K562 (cell line): ENCODE data around the gene BGN. TPM values are rescaled to one million over a fixed set of nuclear protein-coding genes. Genes with fewer than 3 reads are reported as not detected.

Source experiments
- FOSL1 ChIP-seq: fragments of 200-800 bp; sonication (Bioruptor generic); conservative IDR thresholded peaks from 2 replicates; pipeline ENCODE4 v1.6.1; 2016; ENCODE audit warnings: missing genetic modification characterization, missing compliant biosample characterization
- FOXM1 ChIP-seq, 2 experiments: fragments of 450-650 bp in 1 of 2; sonication (generic) in 1 of 2; formaldehyde crosslinking in 1 of 2; IDR thresholded peaks; 2 replicates each; pipeline versions ENCODE4 v1.6.1 to v1.9.0; 2017 to 2022; ENCODE audit warnings: low read depth in 2 of 2, mild to moderate bottlenecking in 2 of 2, missing genetic modification reagents in 1 of 2, moderate library complexity in 1 of 2
- HMG20A ChIP-seq: fragments of 450-650 bp; formaldehyde crosslinking; conservative IDR thresholded peaks from 2 replicates; pipeline ENCODE4 v1.4.0; 2020; ENCODE audit warnings: mild to moderate bottlenecking, mixed read lengths
- MAZ ChIP-seq, 2 experiments: fragments of 450-650 bp in 1 of 2; sonication (generic) in 1 of 2; formaldehyde crosslinking; IDR thresholded peaks in 1 of 2; conservative IDR thresholded peaks in 1 of 2; 2 replicates each; pipeline versions ENCODE4 v1.4.0 to v1.5.0; 2020; ENCODE audit warnings: mild to moderate bottlenecking in 1 of 2, missing genetic modification reagents in 1 of 2
- SMC3 ChIP-seq: conservative IDR thresholded peaks from 2 replicates; pipeline ENCODE4 v1.6.1; 2011; ENCODE audit warnings: low read depth, low read length, improper control_type of control experiment; ENCODE audit not compliant: insufficient read depth
- TCFL5 ChIP-seq: fragments of 250-450 bp; sonication (Bioruptor Pico); conservative IDR thresholded peaks from 2 replicates; pipeline ENCODE4 v1.6.1; 2021; ENCODE audit warnings: mild to moderate bottlenecking, moderate library complexity, matching md5 sums
- TRIM28 ChIP-seq: fragments of 450-650 bp; IDR thresholded peaks from 2 replicates; pipeline ENCODE4 v1.6.1; 2017
- ZNF124 ChIP-seq: sonication (generic); formaldehyde crosslinking; IDR thresholded peaks from 2 replicates; pipeline ENCODE4 v1.8.1; 2022; ENCODE audit warnings: missing genetic modification reagents
- ZNF785 ChIP-seq: fragments of 250-450 bp; sonication (Bioruptor Pico); IDR thresholded peaks from 2 replicates; pipeline ENCODE4 v1.4.0; 2020; ENCODE audit warnings: mild to moderate bottlenecking
- polyA plus RNA-seq, 8 experiments: library from polyadenylated mRNA; depleted of rRNA in 4 of 8; stranded (reverse) in 5 of 8; unstranded in 3 of 8; fragments of >200 nt; fragmentation: Nextera tagmentation in 2 of 8; fragmentation: Illumina TruSeq in 1 of 8; extraction: Ambion mirVana in 2 of 8; extraction: Trizol in 1 of 8; gene quantifications; 2 replicates each; pipeline versions ENCODE4 v1.2.1 to v1.2.3, GENCODE V29; 2011 to 2014; ENCODE audit warnings: inconsistent platforms in 1 of 8, missing spikeins in 1 of 8
- total RNA-seq, 7 experiments: library from RNA; depleted of rRNA in 6 of 7; stranded (reverse); fragments of >200 nt in 6 of 7; fragmentation: Illumina TruSeq in 2 of 7; extraction: Trizol in 2 of 7; gene quantifications; 2 replicates each; pipeline versions ENCODE4 v1.2.1 to v1.2.3, GENCODE V29; 2011 to 2021; ENCODE audit warnings: low replicate concordance in 1 of 7
- TF ChIP-seq, protein P1 (sequence below): fragments of 250-450 bp; sonication (Bioruptor Pico); IDR thresholded peaks from 2 replicates; pipeline ENCODE4 v1.4.0; 2020
- TF ChIP-seq, protein P2 (sequence below): fragments of 450-650 bp; IDR thresholded peaks from 2 replicates; pipeline ENCODE4 v1.6.1; 2016; ENCODE audit warnings: low read depth, mild to moderate bottlenecking, moderate library complexity
- TF ChIP-seq, protein P3 (sequence below), 2 experiments: fragments of 200-800 bp in 1 of 2; sonication (Bioruptor generic) in 1 of 2; sonication (generic) in 1 of 2; formaldehyde crosslinking in 1 of 2; IDR thresholded peaks in 1 of 2; conservative IDR thresholded peaks in 1 of 2; 2 replicates each; pipeline versions ENCODE4 v1.5.0 to v1.6.1; 2016 to 2020; ENCODE audit warnings: missing compliant biosample characterization in 1 of 2, missing genetic modification characterization in 1 of 2, missing genetic modification reagents in 1 of 2
- TF ChIP-seq, protein P4 (sequence below): fragments of 450-650 bp; formaldehyde crosslinking; IDR thresholded peaks from 2 replicates; pipeline ENCODE4 v1.4.0; 2020; ENCODE audit warnings: mild to moderate bottlenecking

Gene BGN
- total and polyA plus RNA-seq, 9 of the 15 experiments (the other 6 are each of a cell fraction or from before 2014, with no cell fraction given) = 0.11 TPM; not detected in 8

DNA sequence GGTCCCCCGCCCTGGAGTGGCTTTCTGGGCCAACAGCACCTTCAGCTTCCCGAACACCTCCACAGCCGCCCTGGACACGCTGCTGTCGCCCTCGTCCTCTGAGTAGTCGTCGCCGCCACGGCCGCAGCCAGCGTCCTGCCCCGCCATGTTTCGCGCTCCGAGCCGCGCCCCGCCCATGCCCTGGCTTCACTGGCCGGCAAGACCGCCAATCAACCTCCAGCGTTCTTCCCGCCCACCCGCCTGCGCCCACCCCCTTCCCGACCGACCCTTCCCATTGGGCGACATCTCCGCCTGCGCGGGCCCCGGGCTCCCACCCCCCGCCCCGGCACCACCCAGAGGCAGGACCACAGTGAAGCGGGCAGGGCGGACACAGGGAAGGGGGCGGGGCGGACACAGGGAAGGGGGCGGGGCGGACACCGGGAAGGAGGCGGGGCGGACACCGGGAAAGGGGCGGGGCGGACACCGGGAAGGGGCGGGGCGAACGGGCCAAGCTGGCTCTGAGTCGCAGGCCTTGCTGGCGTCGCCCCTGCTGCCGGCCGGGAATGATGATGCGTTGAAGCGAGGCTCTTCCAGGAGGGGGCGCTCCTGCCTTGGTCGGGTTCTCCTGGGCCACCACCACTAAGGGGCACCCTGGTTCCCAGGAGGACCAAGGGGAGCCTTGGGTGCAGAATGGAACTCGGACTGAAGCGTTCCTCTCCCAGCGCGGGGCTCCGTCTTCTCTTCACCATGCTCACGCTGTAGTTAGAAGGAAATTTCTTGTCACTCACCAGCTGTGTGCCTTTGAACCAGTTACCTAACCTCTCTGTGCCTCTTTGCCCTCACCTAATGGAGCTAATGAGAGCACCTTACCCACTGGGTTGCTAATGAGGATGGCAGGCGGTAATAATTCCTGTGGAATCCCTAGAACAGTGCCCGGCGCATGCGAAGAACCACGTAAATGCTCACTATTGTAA is 24.1 kb upstream of the BGN start, which contains the start of gene HAUS7 (continued):
- TF ChIP-seq, protein P1, sequence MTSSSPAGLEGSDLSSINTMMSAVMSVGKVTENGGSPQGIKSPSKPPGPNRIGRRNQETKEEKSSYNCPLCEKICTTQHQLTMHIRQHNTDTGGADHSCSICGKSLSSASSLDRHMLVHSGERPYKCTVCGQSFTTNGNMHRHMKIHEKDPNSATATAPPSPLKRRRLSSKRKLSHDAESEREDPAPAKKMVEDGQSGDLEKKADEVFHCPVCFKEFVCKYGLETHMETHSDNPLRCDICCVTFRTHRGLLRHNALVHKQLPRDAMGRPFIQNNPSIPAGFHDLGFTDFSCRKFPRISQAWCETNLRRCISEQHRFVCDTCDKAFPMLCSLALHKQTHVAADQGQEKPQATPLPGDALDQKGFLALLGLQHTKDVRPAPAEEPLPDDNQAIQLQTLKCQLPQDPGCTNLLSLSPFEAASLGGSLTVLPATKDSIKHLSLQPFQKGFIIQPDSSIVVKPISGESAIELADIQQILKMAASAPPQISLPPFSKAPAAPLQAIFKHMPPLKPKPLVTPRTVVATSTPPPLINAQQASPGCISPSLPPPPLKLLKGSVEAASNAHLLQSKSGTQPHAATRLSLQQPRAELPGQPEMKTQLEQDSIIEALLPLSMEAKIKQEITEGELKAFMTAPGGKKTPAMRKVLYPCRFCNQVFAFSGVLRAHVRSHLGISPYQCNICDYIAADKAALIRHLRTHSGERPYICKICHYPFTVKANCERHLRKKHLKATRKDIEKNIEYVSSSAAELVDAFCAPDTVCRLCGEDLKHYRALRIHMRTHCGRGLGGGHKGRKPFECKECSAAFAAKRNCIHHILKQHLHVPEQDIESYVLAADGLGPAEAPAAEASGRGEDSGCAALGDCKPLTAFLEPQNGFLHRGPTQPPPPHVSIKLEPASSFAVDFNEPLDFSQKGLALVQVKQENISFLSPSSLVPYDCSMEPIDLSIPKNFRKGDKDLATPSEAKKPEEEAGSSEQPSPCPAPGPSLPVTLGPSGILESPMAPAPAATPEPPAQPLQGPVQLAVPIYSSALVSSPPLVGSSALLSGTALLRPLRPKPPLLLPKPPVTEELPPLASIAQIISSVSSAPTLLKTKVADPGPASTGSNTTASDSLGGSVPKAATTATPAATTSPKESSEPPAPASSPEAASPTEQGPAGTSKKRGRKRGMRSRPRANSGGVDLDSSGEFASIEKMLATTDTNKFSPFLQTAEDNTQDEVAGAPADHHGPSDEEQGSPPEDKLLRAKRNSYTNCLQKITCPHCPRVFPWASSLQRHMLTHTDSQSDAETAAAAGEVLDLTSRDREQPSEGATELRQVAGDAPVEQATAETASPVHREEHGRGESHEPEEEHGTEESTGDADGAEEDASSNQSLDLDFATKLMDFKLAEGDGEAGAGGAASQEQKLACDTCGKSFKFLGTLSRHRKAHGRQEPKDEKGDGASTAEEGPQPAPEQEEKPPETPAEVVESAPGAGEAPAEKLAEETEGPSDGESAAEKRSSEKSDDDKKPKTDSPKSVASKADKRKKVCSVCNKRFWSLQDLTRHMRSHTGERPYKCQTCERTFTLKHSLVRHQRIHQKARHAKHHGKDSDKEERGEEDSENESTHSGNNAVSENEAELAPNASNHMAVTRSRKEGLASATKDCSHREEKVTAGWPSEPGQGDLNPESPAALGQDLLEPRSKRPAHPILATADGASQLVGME = no peak
- TF ChIP-seq, protein P2, sequence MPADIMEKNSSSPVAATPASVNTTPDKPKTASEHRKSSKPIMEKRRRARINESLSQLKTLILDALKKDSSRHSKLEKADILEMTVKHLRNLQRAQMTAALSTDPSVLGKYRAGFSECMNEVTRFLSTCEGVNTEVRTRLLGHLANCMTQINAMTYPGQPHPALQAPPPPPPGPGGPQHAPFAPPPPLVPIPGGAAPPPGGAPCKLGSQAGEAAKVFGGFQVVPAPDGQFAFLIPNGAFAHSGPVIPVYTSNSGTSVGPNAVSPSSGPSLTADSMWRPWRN = no peak
- TF ChIP-seq MAZ (CRISPR knock-in tag; conservative IDR thresholded peaks at IDR 0.05 in 1 of 2, IDR thresholded peaks at IDR 0.05 in 1 of 2) (peak in 1 of 2 experiments; percentile 23; a peak in 1 of 4 replicates), SMC3 (peak; percentile 47; the same call in 1 of the 2 replicates), TCFL5 (no peak), FOXM1 (IDR thresholded peaks at IDR 0.05; ENCODE audit: low read depth) (no peak), FOXM1 (CRISPR knock-in tag; IDR thresholded peaks at IDR 0.05; ENCODE audit: low read depth) (no peak), FOSL1 (tag) (no peak), ZNF124 (no peak), ZNF785 (no peak), HMG20A (no peak), TRIM28 (no peak)
- TF ChIP-seq, protein P3, sequence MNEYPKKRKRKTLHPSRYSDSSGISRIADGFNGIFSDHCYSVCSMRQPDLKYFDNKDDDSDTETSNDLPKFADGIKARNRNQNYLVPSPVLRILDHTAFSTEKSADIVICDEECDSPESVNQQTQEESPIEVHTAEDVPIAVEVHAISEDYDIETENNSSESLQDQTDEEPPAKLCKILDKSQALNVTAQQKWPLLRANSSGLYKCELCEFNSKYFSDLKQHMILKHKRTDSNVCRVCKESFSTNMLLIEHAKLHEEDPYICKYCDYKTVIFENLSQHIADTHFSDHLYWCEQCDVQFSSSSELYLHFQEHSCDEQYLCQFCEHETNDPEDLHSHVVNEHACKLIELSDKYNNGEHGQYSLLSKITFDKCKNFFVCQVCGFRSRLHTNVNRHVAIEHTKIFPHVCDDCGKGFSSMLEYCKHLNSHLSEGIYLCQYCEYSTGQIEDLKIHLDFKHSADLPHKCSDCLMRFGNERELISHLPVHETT (CRISPR knock-in tag; conservative IDR thresholded peaks at IDR 0.05 in 1 of 2, IDR thresholded peaks at IDR 0.05 in 1 of 2) = peak in 1 of 2 experiments; percentile 97; a peak in 2 of 4 replicates
- TF ChIP-seq, protein P4, sequence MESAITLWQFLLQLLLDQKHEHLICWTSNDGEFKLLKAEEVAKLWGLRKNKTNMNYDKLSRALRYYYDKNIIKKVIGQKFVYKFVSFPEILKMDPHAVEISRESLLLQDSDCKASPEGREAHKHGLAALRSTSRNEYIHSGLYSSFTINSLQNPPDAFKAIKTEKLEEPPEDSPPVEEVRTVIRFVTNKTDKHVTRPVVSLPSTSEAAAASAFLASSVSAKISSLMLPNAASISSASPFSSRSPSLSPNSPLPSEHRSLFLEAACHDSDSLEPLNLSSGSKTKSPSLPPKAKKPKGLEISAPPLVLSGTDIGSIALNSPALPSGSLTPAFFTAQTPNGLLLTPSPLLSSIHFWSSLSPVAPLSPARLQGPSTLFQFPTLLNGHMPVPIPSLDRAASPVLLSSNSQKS (CRISPR knock-in tag) = no peak
